DOHH2 (cell line): ENCODE measurements around the gene BRIP1.
"Not testable (repeated sequence)": the region's sequence is repeated elsewhere in the genome, so short reads cannot be mapped to it uniquely, and the experiment has no call there.

Experiments used
- H3F3A ChIP-seq: fragments of 200-600 bp; sonication (generic), shearing (Covaris generic); 2 replicates; pipeline ENCODE4 v1.6.0; 2016; ENCODE audit warnings: antibody characterized with exemption, mild to moderate bottlenecking; ENCODE audit not compliant: control insufficient read depth, insufficient read depth
- H3K27ac ChIP-seq: fragments of 200-600 bp; sonication (generic); 2 replicates; pipeline ENCODE4 v1.5.1; 2014; ENCODE audit warnings: low read depth, mild to moderate bottlenecking, low read length, moderate library complexity
- H3K27me3 ChIP-seq: fragments of 200-600 bp; sonication (generic); 2 replicates; pipeline ENCODE4 v1.6.1; 2014; ENCODE audit warnings: mild to moderate bottlenecking, low read length, mixed read lengths; ENCODE audit not compliant: control insufficient read depth
- H3K36me3 ChIP-seq: fragments of 200-600 bp; sonication (generic); 2 replicates; pipeline ENCODE4 v1.6.1; 2014; ENCODE audit warnings: mild to moderate bottlenecking, low read length, moderate library complexity, mixed read lengths; ENCODE audit not compliant: control insufficient read depth
- H3K4me1 ChIP-seq: fragments of 200-600 bp; sonication (generic); 2 replicates; pipeline ENCODE4 v1.6.1; 2014; ENCODE audit warnings: mild to moderate bottlenecking, low read length, mixed read lengths; ENCODE audit not compliant: control insufficient read depth
- H3K4me2 ChIP-seq: fragments of 200-600 bp; sonication (generic); 2 replicates; pipeline ENCODE4 v1.6.0; 2014; ENCODE audit warnings: mild to moderate bottlenecking, low read length, moderate library complexity
- H3K4me3 ChIP-seq: fragments of 200-600 bp; sonication (generic); 2 replicates; pipeline ENCODE4 v1.5.1; 2014; ENCODE audit warnings: mild to moderate bottlenecking, low read length, mixed read lengths
- H3K79me2 ChIP-seq: fragments of 200-600 bp; sonication (generic); 2 replicates; pipeline ENCODE4 v1.6.1; 2014; ENCODE audit warnings: mild to moderate bottlenecking, low read length, mixed read lengths; ENCODE audit not compliant: control insufficient read depth
- H3K9me2 ChIP-seq: fragments of 200-600 bp; sonication (generic); replicated peaks from 2 replicates; pipeline ENCODE4 v1.6.1; 2014; ENCODE audit warnings: mild to moderate bottlenecking, low read length, mixed read lengths; ENCODE audit not compliant: control insufficient read depth
- H3K9me3 ChIP-seq: fragments of 200-600 bp; sonication (generic); 2 replicates; pipeline ENCODE4 v1.6.1; 2014; ENCODE audit warnings: antibody characterized with exemption, low read length, mixed read lengths; ENCODE audit not compliant: control insufficient read depth, insufficient read depth
- H4K20me1 ChIP-seq: fragments of 200-600 bp; sonication (generic); 2 replicates; pipeline ENCODE4 v1.6.0; 2014; ENCODE audit warnings: low read depth, mild to moderate bottlenecking, antibody characterized with exemption, low read length, moderate library complexity; ENCODE audit not compliant: control insufficient read depth, insufficient read depth
- EZH2phosphoT487 ChIP-seq: fragments of 200-600 bp; sonication (generic); IDR thresholded peaks from 2 replicates; pipeline ENCODE4 v1.6.1; 2017; ENCODE audit warnings: borderline replicate concordance, mild to moderate bottlenecking, antibody characterized with exemption, low read length, moderate library complexity, mixed read lengths
- TF ChIP-seq, protein P1 (sequence below): fragments of 200-600 bp; sonication (generic); IDR thresholded peaks from one replicate; pipeline ENCODE4 v1.5.1; 2014; ENCODE audit warnings: antibody characterized with exemption, mild to moderate bottlenecking, low read depth, low read length; ENCODE audit not compliant: poor library complexity, severe bottlenecking

Gene BRIP1

DNA sequence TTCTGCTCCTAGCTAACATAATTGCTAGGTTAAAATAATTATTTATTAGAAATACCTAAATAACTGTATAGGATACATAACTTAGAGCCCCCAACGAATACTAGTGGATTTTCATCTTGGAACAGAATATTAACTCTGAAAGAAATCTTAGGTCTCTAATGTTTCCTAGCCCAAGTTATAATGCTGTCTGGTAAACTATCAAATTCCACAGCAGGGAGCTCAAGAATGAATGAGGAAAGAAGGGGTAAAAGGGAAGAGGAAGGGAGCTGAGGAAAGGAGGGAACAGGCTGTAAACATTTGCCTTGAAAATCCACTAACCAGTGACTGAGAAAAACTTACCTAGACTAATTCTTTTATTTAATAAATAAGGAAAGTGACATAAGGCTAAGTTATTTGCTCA, 179.2 kb downstream of the BRIP1 start:
- no peak overlapping the region for H3K4me3 ChIP-seq
- H3K79me2 ChIP-seq: no peaks in the 10 kb centered on the region
- H3K4me1 ChIP-seq: no peaks in the 10 kb centered on the region
- no peaks in the 10 kb centered on the region for H3K27me3 ChIP-seq
- no peak overlapping the region for H3K4me2 ChIP-seq
- no peak overlapping the region for H3K27ac ChIP-seq
- H3K9me2 ChIP-seq: no peaks in the 10 kb centered on the region
- peaks cover 45% of the 10 kb centered on the region for H3K36me3 ChIP-seq
- no peaks in the 10 kb centered on the region for H3K9me3 ChIP-seq
- H3F3A ChIP-seq: 0 out of 2 replicates have a peak, but pooled peaks cover 3% of the 10 kb centered on the region
- TF ChIP-seq, protein P1, sequence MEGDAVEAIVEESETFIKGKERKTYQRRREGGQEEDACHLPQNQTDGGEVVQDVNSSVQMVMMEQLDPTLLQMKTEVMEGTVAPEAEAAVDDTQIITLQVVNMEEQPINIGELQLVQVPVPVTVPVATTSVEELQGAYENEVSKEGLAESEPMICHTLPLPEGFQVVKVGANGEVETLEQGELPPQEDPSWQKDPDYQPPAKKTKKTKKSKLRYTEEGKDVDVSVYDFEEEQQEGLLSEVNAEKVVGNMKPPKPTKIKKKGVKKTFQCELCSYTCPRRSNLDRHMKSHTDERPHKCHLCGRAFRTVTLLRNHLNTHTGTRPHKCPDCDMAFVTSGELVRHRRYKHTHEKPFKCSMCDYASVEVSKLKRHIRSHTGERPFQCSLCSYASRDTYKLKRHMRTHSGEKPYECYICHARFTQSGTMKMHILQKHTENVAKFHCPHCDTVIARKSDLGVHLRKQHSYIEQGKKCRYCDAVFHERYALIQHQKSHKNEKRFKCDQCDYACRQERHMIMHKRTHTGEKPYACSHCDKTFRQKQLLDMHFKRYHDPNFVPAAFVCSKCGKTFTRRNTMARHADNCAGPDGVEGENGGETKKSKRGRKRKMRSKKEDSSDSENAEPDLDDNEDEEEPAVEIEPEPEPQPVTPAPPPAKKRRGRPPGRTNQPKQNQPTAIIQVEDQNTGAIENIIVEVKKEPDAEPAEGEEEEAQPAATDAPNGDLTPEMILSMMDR: no peak
- H4K20me1 ChIP-seq: no peaks in the 10 kb centered on the region

DNA sequence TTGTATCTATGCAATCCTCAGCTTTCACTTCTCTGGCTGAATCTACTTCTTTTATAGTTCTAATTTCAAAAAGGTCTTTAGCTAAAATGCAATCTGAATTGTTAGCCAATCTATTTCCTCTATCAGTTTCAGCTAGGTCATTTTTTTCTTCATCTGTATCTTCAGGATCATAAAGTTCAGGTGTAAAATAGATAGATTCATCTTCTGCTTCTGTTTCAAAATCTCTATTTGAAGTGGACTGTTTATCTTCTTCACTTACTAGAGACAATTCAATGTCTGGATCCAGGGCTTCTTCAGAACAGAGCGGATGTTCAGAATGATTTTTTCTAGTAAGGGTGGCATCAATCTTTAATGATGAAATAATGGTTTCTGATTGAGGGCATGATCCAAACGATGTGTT, 179.9 kb downstream of the BRIP1 start:
- no peak for TF ChIP-seq EZH2phosphoT487
- TF ChIP-seq, protein P1: no peak
- H3F3A ChIP-seq: 0 out of 2 replicates have a peak, but pooled peaks cover 3% of the 10 kb centered on the region
- no peaks in the 10 kb centered on the region for H4K20me1 ChIP-seq
- no peaks in the 10 kb centered on the region for H3K9me3 ChIP-seq
- H3K4me2 ChIP-seq: no peak overlapping the region
- no peaks in the 10 kb centered on the region for H3K9me2 ChIP-seq
- no peak overlapping the region for H3K27ac ChIP-seq
- no peaks in the 10 kb centered on the region for H3K27me3 ChIP-seq
- no peak overlapping the region for H3K4me3 ChIP-seq
- peaks cover 43% of the 10 kb centered on the region for H3K36me3 ChIP-seq
- no peaks in the 10 kb centered on the region for H3K4me1 ChIP-seq
- H3K79me2 ChIP-seq: no peaks in the 10 kb centered on the region

DNA sequence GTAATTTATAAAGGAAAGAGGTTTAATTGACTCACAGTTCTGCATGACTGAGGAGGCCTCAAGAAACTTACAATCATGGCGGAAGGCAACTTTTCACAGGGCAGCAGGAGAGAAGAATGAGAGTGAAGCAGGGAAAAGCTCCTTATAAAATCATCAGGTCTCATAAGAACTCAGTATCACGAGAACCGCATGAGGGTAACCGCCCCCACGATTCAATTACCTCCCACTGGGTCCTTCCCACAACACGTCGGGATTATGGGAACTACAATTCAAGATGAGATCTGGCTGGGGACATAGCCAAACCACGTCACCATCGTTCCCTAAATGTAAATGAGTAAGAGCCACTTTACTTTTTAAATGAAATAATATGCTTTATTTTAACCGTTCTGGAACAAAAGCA, 182.4 kb downstream of the BRIP1 start:
- no peak overlapping the region for H3K27ac ChIP-seq
- H3K4me3 ChIP-seq: no peak overlapping the region
- no peaks in the 10 kb centered on the region for H3K79me2 ChIP-seq
- no peaks in the 10 kb centered on the region for H3K4me1 ChIP-seq
- TF ChIP-seq EZH2phosphoT487: no peak
- TF ChIP-seq, protein P1: no peak
- no peaks in the 10 kb centered on the region for H4K20me1 ChIP-seq
- no peaks in the 10 kb centered on the region for H3K27me3 ChIP-seq
- H3K9me3 ChIP-seq: no peaks in the 10 kb centered on the region
- no peaks in the 10 kb centered on the region for H3K9me2 ChIP-seq
- H3K4me2 ChIP-seq: no peak overlapping the region
- H3K36me3 ChIP-seq: peaks cover 29% of the 10 kb centered on the region
- H3F3A ChIP-seq: 0 out of 2 replicates have a peak, but pooled peaks cover 3% of the 10 kb centered on the region

DNA sequence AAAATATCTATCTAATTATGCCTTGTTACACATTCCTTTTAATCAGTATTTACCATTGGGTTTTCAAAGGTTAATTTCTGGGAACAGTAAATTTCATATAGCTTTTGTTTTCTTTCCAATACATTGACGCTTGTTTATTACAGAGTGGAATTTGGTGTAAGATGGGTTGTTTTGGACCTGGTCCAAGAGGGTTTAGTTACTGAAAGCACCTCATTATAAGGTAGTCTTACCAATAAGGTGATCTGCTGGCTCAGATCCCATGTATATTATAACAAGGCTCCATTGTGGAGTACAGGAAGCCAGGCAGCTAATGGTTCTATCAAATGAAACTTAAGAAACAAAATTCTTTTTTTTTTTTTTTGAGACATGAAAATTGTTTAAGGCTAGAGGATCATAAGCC, 185.0 kb downstream of the BRIP1 start:
- H3K4me2 ChIP-seq: no peak overlapping the region
- 0 out of 2 replicates have a peak, but pooled peaks cover 3% of the 10 kb centered on the region for H3F3A ChIP-seq
- H3K4me1 ChIP-seq: no peaks in the 10 kb centered on the region
- H3K27ac ChIP-seq: no peak overlapping the region
- no peaks in the 10 kb centered on the region for H3K9me3 ChIP-seq
- H3K27me3 ChIP-seq: no peaks in the 10 kb centered on the region
- H3K4me3 ChIP-seq: no peak overlapping the region
- no peaks in the 10 kb centered on the region for H3K79me2 ChIP-seq
- TF ChIP-seq EZH2phosphoT487: no peak
- TF ChIP-seq, protein P1: no peak
- H3K36me3 ChIP-seq: peaks cover 12% of the 10 kb centered on the region
- H4K20me1 ChIP-seq: no peaks in the 10 kb centered on the region
- no peaks in the 10 kb centered on the region for H3K9me2 ChIP-seq

DNA sequence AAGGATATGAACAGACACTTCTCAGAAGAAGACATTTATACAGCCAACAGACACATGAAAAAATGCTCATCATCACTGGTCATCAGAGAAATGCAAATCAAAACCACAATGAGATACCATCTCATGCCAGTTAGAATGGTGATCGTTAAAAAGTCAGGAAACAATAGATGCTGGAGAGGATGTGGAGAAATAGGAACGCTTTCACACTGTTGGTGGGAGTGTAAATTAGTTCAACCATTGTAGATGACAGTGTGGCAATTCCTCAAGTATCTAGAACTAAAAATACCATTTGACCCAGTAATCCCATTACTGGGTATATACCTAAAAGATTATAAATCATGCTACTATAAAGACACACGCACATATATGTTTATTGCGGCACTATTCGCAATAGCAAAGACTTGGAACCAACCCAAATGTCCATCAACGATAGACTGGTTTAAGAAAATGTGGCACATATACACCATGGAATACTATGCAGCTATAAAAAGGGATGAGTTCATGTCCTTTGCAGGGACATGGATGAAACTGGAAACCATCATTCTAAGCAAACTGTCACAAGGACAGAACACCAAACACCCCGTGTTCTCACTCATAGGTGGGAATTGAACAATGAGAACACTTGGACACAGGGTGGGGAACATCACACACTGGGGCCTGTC, 186.0 kb downstream of the BRIP1 start:
- not testable (repeated sequence) for H4K20me1 ChIP-seq, H3K79me2 ChIP-seq, H3K4me1 ChIP-seq, H3K4me3 ChIP-seq, H3F3A ChIP-seq, H3K27me3 ChIP-seq, H3K36me3 ChIP-seq, H3K9me2 ChIP-seq, H3K27ac ChIP-seq, H3K9me3 ChIP-seq, H3K4me2 ChIP-seq
